Bronchial epithelial cell (primary cell): ENCODE results near the gene SHROOM3. TPM values are rescaled to one million over a fixed set of nuclear protein-coding genes. Genes with fewer than 3 reads are reported as not detected.
A peak's percentile ranks its signal among the peaks of the same experiment; 100 is the strongest.

Experiments used
- DNase-seq: peaks from one replicate; pipeline ENCODE4 v3.0.0-alpha.2; 2010; ENCODE audit warnings: low read depth
- FAIRE-seq: peaks from 2 replicates; lab custom pipeline; 2011; peaks lifted over from hg19 to GRCh38; lab: Jason Lieb, UNC
- H3K27me3 ChIP-seq: 2 replicates; pipeline ENCODE4 v1.5.1; 2011; ENCODE audit warnings: low read length; ENCODE audit not compliant: control insufficient read depth, insufficient read depth
- H3K36me3 ChIP-seq: 2 replicates; pipeline ENCODE4 v1.5.1; 2011; ENCODE audit warnings: low read length; ENCODE audit not compliant: control insufficient read depth, insufficient read depth
- H3K4me3 ChIP-seq: 2 replicates; pipeline ENCODE4 v1.5.1; 2011; ENCODE audit warnings: mild to moderate bottlenecking, low read depth, low read length, control low read depth
- CTCF ChIP-seq: IDR thresholded peaks from 2 replicates; pipeline ENCODE4 v1.5.1; 2011; ENCODE audit warnings: mild to moderate bottlenecking, moderate library complexity, low read length, control low read depth, inconsistent platforms; ENCODE audit not compliant: insufficient read depth, severe bottlenecking
- total RNA-seq: library from RNA; depleted of rRNA; stranded (reverse); fragments of >200 nt; gene quantifications from 2 replicates; pipeline ENCODE4 v1.2.1, GENCODE V29; 2014

The SHROOM3 gene
- total RNA-seq, 1 donor from 2014 or later = 6.3 TPM

- no peaks in the 10 kb centered on the region for H3K36me3 ChIP-seq
- no peaks in the 10 kb centered on the region for H3K27me3 ChIP-seq
- TF ChIP-seq CTCF = no peak
- H3K4me3 ChIP-seq = no peak overlapping the region
- FAIRE-seq = no peak
- DNase-seq = no peak
Observed at GRCh38 chr4:76802236-76803021, 367.4 kb downstream of the SHROOM3 start.

GRCh38 chr4:76803522-76803921, 368.5 kb downstream of the SHROOM3 start:
- Histone ChIP-seq H3K36me3 (no peaks in the 10 kb centered on the region), H3K27me3 (no peaks in the 10 kb centered on the region), H3K4me3 (no peak overlapping the region)
- FAIRE-seq = peak; percentile 66
- peak; percentile 85 for DNase-seq
- TF ChIP-seq CTCF = no peak

GRCh38 chr4:76804096-76804495, 369.1 kb downstream of the SHROOM3 start:
- no peak for TF ChIP-seq CTCF

GRCh38 chr4:76806346-76806745, 371.3 kb downstream of the SHROOM3 start:
- Histone ChIP-seq H3K27me3 (no peaks in the 10 kb centered on the region), H3K4me3 (no peak overlapping the region), H3K36me3 (no peaks in the 10 kb centered on the region)
- DNase-seq (no peak), FAIRE-seq (no peak)
- TF ChIP-seq CTCF = no peak

More at GRCh38 chr4:76804096-76804495, 369.1 kb downstream of the SHROOM3 start:
- no peaks in the 10 kb centered on the region for H3K36me3 ChIP-seq
- FAIRE-seq = no peak
- no peak for DNase-seq
- no peaks in the 10 kb centered on the region for H3K27me3 ChIP-seq
- no peak overlapping the region for H3K4me3 ChIP-seq

- DNase-seq (peak; percentile 24), FAIRE-seq (no peak)
- H3K4me3 ChIP-seq = no peak overlapping the region
- no peaks in the 10 kb centered on the region for H3K36me3 ChIP-seq
- no peaks in the 10 kb centered on the region for H3K27me3 ChIP-seq
- TF ChIP-seq CTCF = no peak
Observed at GRCh38 chr4:76806757-76807156, 371.7 kb downstream of the SHROOM3 start.
